Endothelial cell of umbilical vein (primary cell): Measurements from ENCODE around the gene ENTR1. TPM values are rescaled to one million over a fixed set of nuclear protein-coding genes. Genes with fewer than 3 reads are reported as not detected.

Experiments used
- BruUV-seq: library from RNA; stranded (reverse); fragments of 400-500 nt; replicated peaks from 2 replicates; lab custom pipeline; 2021; lab: Mats Ljungman, UMichigan
- CTCF ChIA-PET: fragments of 300-600, 350-600 bp; sonication (Branson Sonifier 250); formaldehyde crosslinking; loops from one replicate; lab custom pipeline; 2021; ENCODE audit warnings: antibody characterized with exemption, inconsistent platforms; lab: Charles Lee
- POLR2A ChIA-PET: fragments of 300-600, 350-600 bp; sonication (Branson Sonifier 250); formaldehyde crosslinking; loops from one replicate; lab custom pipeline; 2021; ENCODE audit warnings: antibody characterized with exemption, inconsistent platforms; lab: Charles Lee
- DNase-seq: peaks from one replicate; pipeline ENCODE4 v3.0.0-alpha.2; 2011; ENCODE audit warnings: low read depth, low spot score
- FAIRE-seq: peaks from 2 replicates; lab custom pipeline; 2011; peaks lifted over from hg19 to GRCh38; lab: Jason Lieb, UNC
- H2AFZ ChIP-seq: 2 replicates; pipeline ENCODE4 v1.6.0; 2012; ENCODE audit warnings: low read depth, low read length, control low read depth, inconsistent platforms
- H3K27ac ChIP-seq: 2 replicates; pipeline ENCODE4 v1.5.1; 2011; ENCODE audit warnings: low read depth, mild to moderate bottlenecking, control low read depth, low read length, moderate library complexity; ENCODE audit not compliant: insufficient read depth
- H3K27me3 ChIP-seq, 2 experiments: 2 replicates each; pipeline versions ENCODE4 v1.6.0 to v1.6.1; 2011; ENCODE audit warnings: low read length in 2 of 2, mixed read lengths in 1 of 2; ENCODE audit not compliant: control insufficient read depth in 2 of 2, insufficient read depth in 2 of 2
- H3K36me3 ChIP-seq, 2 experiments: 2 replicates in 1 of 2; 3 replicates in 1 of 2; pipeline ENCODE4 v1.5.1; 2011; ENCODE audit warnings: low read length in 2 of 2, mild to moderate bottlenecking in 1 of 2, moderate library complexity in 1 of 2; ENCODE audit not compliant: control insufficient read depth in 2 of 2, insufficient read depth in 2 of 2; ENCODE audit errors: extremely low read depth in 1 of 2
- H3K4me1 ChIP-seq: 3 replicates; pipeline ENCODE4 v1.5.1; 2011; ENCODE audit warnings: mild to moderate bottlenecking, low read length; ENCODE audit not compliant: control insufficient read depth, insufficient read depth; ENCODE audit errors: extremely low read depth
- H3K4me2 ChIP-seq: 2 replicates; pipeline ENCODE4 v1.6.1; 2011; ENCODE audit warnings: low read length, control low read depth, mixed read lengths; ENCODE audit not compliant: insufficient read depth
- H3K4me3 ChIP-seq, 3 experiments: fragments of 200-600 bp in 1 of 3; sonication (generic), shearing (Covaris generic) in 1 of 3; replicated peaks in 1 of 3; 2 replicates each; pipeline ENCODE4 v1.5.1; 2011 to 2016; ENCODE audit warnings: control low read depth in 3 of 3, low read length in 3 of 3, mild to moderate bottlenecking in 2 of 3, inconsistent platforms in 1 of 3, low read depth in 1 of 3, moderate library complexity in 1 of 3; ENCODE audit not compliant: insufficient read depth in 1 of 3
- H3K79me2 ChIP-seq: 2 replicates; pipeline ENCODE4 v1.6.0; 2012; ENCODE audit warnings: low read length, inconsistent platforms; ENCODE audit not compliant: control insufficient read depth, insufficient read depth
- H3K9ac ChIP-seq: replicated peaks from 2 replicates; pipeline ENCODE3; 2011; ENCODE audit warnings: low read length, control low read depth; ENCODE audit not compliant: insufficient read depth; ENCODE audit errors: extremely low read depth
- H3K9me1 ChIP-seq: replicated peaks from 3 replicates; pipeline ENCODE4 v1.6.0; 2011; ENCODE audit warnings: mild to moderate bottlenecking, low read length; ENCODE audit not compliant: control insufficient read depth, insufficient read depth; ENCODE audit errors: extremely low read depth
- H3K9me3 ChIP-seq: replicated peaks from 2 replicates; pipeline ENCODE4 v1.5.1; 2012; ENCODE audit warnings: low read length, inconsistent platforms; ENCODE audit not compliant: control insufficient read depth, insufficient read depth
- H4K20me1 ChIP-seq: replicated peaks from 2 replicates; pipeline ENCODE3; 2011; ENCODE audit warnings: mild to moderate bottlenecking, low read length; ENCODE audit not compliant: control insufficient read depth, insufficient read depth; ENCODE audit errors: extremely low read depth
- CTCF ChIP-seq, 2 donors: IDR thresholded peaks; 1 replicate in 1 of 2; 2 replicates in 1 of 2; pipeline ENCODE4 v1.5.1; 2011; ENCODE audit warnings: low read length in 2 of 2, mild to moderate bottlenecking in 2 of 2, moderate library complexity in 2 of 2, control low read depth in 1 of 2, inconsistent platforms in 1 of 2, low read depth in 1 of 2; ENCODE audit not compliant: insufficient read depth in 1 of 2; ENCODE audit errors: extremely low read depth in 1 of 2
- EZH2 ChIP-seq: IDR thresholded peaks from 2 replicates; pipeline ENCODE4 v1.6.1; 2012; ENCODE audit warnings: borderline replicate concordance, low read depth, mild to moderate bottlenecking, moderate library complexity, low read length, inconsistent platforms; ENCODE audit not compliant: severe bottlenecking
- FOS ChIP-seq: IDR thresholded peaks from 2 replicates; pipeline ENCODE4 v1.6.1; 2011; ENCODE audit warnings: mild to moderate bottlenecking, low read length, moderate library complexity, borderline replicate concordance; ENCODE audit not compliant: insufficient read depth
- GATA2 ChIP-seq: IDR thresholded peaks from 2 replicates; pipeline ENCODE4 v1.7.0; 2011; ENCODE audit warnings: low read depth, mild to moderate bottlenecking, moderate library complexity, mixed read lengths, low read length; ENCODE audit not compliant: insufficient read length, insufficient read depth
- JUN ChIP-seq: IDR thresholded peaks from 2 replicates; pipeline ENCODE4 v1.6.1; 2011; ENCODE audit warnings: borderline replicate concordance, low read depth; ENCODE audit not compliant: insufficient read length, insufficient read depth
- MAX ChIP-seq: IDR thresholded peaks from 2 replicates; pipeline ENCODE4 v1.6.1; 2011; ENCODE audit not compliant: insufficient read depth, insufficient read length
- MYC ChIP-seq: IDR thresholded peaks from one replicate; pipeline ENCODE4 v1.6.1; 2011; ENCODE audit warnings: mild to moderate bottlenecking, low read depth, low read length
- POLR2A ChIP-seq: IDR thresholded peaks from 2 replicates; pipeline ENCODE4 v1.6.1; 2012; ENCODE audit warnings: low read depth, mild to moderate bottlenecking, control low read depth, low read length
- POLR2AphosphoS5 ChIP-seq: IDR thresholded peaks from 2 replicates; pipeline ENCODE4 v1.6.1; 2012; ENCODE audit warnings: low read depth, mild to moderate bottlenecking, control low read depth, low read length, moderate library complexity; ENCODE audit not compliant: insufficient read depth
- dilution Hi-C: fragments of 300-500 bp; cut with MboI; formaldehyde crosslinking; loops from one replicate; pipeline ENCODE4 v1.15.0; 2019; ENCODE audit warnings: low sequenced_read_pairs; ENCODE audit not compliant: extremely low pct_ligation_motif_present
- intact Hi-C: fragments of 100-400 bp; cut with micrococcal nuclease; formaldehyde crosslinking; loops from one replicate; pipeline ENCODE4 v1.10.0; 2022
- polyA plus RNA-seq, 4 experiments: library from polyadenylated mRNA; depleted of rRNA in 3 of 4; stranded (reverse) in 3 of 4; unstranded in 1 of 4; fragments of >200 nt; gene quantifications; 2 replicates each; pipeline versions ENCODE4 v1.2.1 to v1.2.3, GENCODE V29; 2011 to 2012; ENCODE audit warnings: missing spikeins in 1 of 4
- total RNA-seq: library from RNA; stranded (reverse); gene quantifications from 2 replicates; pipeline ENCODE4 v1.2.3, GENCODE V29; 2021

Gene ENTR1
- total and polyA plus RNA-seq, 2 donors (not counting 3 experiments of a cell fraction or from before 2014, with no cell fraction given) = 36.0 to 61.6 TPM

- CTCF ChIA-PET = no interaction called here
- Histone ChIP-seq H3K4me1 (peaks cover 2% of the 10 kb centered on the region), H3K4me2 (no peak overlapping the region), H3K9me1 (no peaks in the 10 kb centered on the region), H2AFZ (no peak overlapping the region), H4K20me1 (no peaks in the 10 kb centered on the region), H3K9ac (no peak overlapping the region), H3K27ac (no peak overlapping the region), H3K27me3 (no peaks in the 10 kb centered on the region), H3K9me3 (no peaks in the 10 kb centered on the region), H3K36me3 (peaks cover 9 to 76% of the 10 kb centered on the region in 2 experiments), H3K79me2 (peaks cover 8% of the 10 kb centered on the region), H3K4me3 (no peak overlapping the region)
- intact Hi-C loops = no loop called here
- dilution Hi-C loops = no loop called here
- DNase-seq (no peak), FAIRE-seq (no peak)
- no peak for TF ChIP-seq FOS
- TF ChIP-seq GATA2 = no peak
- TF ChIP-seq EZH2 = no peak
- no peak for TF ChIP-seq JUN
- TF ChIP-seq POLR2A = no peak
- TF ChIP-seq CTCF (IDR thresholded peaks at IDR 0.05; ENCODE audit: extremely low read depth in 1 of 2, insufficient read depth in 1 of 2, low read depth in 1 of 2, low read length in 2 of 2) = no peak
- TF ChIP-seq MAX = no peak
- no peak for TF ChIP-seq MYC
- TF ChIP-seq POLR2AphosphoS5 = no peak
- POLR2A ChIA-PET = no interaction called here
- BruUV-seq = no TSS peak
Observed at GRCh38 chr9:136393531-136393930, 16.9 kb downstream of the ENTR1 start.
